Measurements from ENCODE around the gene FBXO24. TPM values are rescaled to one million over a fixed set of nuclear protein-coding genes. Genes with fewer than 3 reads are reported as not detected.

The FBXO24 gene
- total and polyA plus RNA-seq, 10 of the 15 experiments (the other 5 are each of a cell fraction or from before 2014, with no cell fraction given) = 0.11 to 0.96 (median 0.27) TPM; not detected in 4

- TF ChIP-seq RFX5 (IDR thresholded peaks at IDR 0.05; ENCODE audit: low read depth, low read length) (peak; percentile 90), NBN (IDR thresholded peaks at IDR 0.05) (no peak; the same call in 1 of the 2 replicates), MTA3 (IDR thresholded peaks at IDR 0.05; ENCODE audit: borderline replicate concordance, low read length) (no peak), PAX5 (IDR thresholded peaks at IDR 0.05; ENCODE audit: borderline replicate concordance, low read depth, low read length) (peak; percentile 12; the same call in 1 of the 2 replicates), RUNX3 (IDR thresholded peaks at IDR 0.05; ENCODE audit: low read length) (peak; percentile 82), SREBF1 (IDR thresholded peaks at IDR 0.05; ENCODE audit: low read length) (peak; percentile 68), NFYA (IDR thresholded peaks at IDR 0.05; ENCODE audit: borderline replicate concordance, low read depth, low read length) (peak; percentile 93), RBBP5 (conservative IDR thresholded peaks at IDR 0.05) (no peak), HDGF (IDR thresholded peaks at IDR 0.05) (peak; percentile 98), LARP7 (IDR thresholded peaks at IDR 0.05) (no peak), IKZF2 (IDR thresholded peaks at IDR 0.05) (peak in 1 of 2 experiments; percentile 70; a peak in 1 of 4 replicates), TBL1XR1 (IDR thresholded peaks at IDR 0.05; ENCODE audit: low read depth, low read length) (0 out of 2 replicates have a peak, but pooled peaks have one; percentile 3), IRF5 (IDR thresholded peaks at IDR 0.05; ENCODE audit: borderline replicate concordance) (no peak), NFYB (IDR thresholded peaks at IDR 0.05; ENCODE audit: insufficient read depth, low read depth, low read length) (peak; percentile 95), EGR1 (IDR thresholded peaks at IDR 0.05; ENCODE audit: borderline replicate concordance in 1 of 2, low read depth in 2 of 2, low read length in 2 of 2) (peak in 1 of 2 experiments; percentile 23; a peak in 1 of 3 replicates), BHLHE40 (IDR thresholded peaks at IDR 0.05; ENCODE audit: borderline replicate concordance in 1 of 2, low read depth in 2 of 2, low read length in 1 of 2) (peak; percentile 79 to 90), PAX8 (IDR thresholded peaks at IDR 0.05) (no peak), FOS (IDR thresholded peaks at IDR 0.05; ENCODE audit: borderline replicate concordance, extremely low read depth, insufficient read length) (peak; percentile 99)
- TF ChIP-seq, protein P1, sequence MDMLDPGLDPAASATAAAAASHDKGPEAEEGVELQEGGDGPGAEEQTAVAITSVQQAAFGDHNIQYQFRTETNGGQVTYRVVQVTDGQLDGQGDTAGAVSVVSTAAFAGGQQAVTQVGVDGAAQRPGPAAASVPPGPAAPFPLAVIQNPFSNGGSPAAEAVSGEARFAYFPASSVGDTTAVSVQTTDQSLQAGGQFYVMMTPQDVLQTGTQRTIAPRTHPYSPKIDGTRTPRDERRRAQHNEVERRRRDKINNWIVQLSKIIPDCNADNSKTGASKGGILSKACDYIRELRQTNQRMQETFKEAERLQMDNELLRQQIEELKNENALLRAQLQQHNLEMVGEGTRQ (IDR thresholded peaks at IDR 0.05; ENCODE audit: borderline replicate concordance, low read depth, low read length) = no peak; the same call in 1 of the 2 replicates
- TF ChIP-seq, protein P2, sequence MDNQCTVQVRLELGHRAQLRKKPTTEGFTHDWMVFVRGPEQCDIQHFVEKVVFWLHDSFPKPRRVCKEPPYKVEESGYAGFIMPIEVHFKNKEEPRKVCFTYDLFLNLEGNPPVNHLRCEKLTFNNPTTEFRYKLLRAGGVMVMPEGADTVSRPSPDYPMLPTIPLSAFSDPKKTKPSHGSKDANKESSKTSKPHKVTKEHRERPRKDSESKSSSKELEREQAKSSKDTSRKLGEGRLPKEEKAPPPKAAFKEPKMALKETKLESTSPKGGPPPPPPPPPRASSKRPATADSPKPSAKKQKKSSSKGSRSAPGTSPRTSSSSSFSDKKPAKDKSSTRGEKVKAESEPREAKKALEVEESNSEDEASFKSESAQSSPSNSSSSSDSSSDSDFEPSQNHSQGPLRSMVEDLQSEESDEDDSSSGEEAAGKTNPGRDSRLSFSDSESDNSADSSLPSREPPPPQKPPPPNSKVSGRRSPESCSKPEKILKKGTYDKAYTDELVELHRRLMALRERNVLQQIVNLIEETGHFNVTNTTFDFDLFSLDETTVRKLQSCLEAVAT (IDR thresholded peaks at IDR 0.05) = 0 out of 2 replicates have a peak, but pooled peaks have one; percentile 18
- TF ChIP-seq, protein P3, sequence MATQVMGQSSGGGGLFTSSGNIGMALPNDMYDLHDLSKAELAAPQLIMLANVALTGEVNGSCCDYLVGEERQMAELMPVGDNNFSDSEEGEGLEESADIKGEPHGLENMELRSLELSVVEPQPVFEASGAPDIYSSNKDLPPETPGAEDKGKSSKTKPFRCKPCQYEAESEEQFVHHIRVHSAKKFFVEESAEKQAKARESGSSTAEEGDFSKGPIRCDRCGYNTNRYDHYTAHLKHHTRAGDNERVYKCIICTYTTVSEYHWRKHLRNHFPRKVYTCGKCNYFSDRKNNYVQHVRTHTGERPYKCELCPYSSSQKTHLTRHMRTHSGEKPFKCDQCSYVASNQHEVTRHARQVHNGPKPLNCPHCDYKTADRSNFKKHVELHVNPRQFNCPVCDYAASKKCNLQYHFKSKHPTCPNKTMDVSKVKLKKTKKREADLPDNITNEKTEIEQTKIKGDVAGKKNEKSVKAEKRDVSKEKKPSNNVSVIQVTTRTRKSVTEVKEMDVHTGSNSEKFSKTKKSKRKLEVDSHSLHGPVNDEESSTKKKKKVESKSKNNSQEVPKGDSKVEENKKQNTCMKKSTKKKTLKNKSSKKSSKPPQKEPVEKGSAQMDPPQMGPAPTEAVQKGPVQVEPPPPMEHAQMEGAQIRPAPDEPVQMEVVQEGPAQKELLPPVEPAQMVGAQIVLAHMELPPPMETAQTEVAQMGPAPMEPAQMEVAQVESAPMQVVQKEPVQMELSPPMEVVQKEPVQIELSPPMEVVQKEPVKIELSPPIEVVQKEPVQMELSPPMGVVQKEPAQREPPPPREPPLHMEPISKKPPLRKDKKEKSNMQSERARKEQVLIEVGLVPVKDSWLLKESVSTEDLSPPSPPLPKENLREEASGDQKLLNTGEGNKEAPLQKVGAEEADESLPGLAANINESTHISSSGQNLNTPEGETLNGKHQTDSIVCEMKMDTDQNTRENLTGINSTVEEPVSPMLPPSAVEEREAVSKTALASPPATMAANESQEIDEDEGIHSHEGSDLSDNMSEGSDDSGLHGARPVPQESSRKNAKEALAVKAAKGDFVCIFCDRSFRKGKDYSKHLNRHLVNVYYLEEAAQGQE (IDR thresholded peaks at IDR 0.05; ENCODE audit: low read depth, low read length) = no peak
- TF ChIP-seq, protein P4, sequence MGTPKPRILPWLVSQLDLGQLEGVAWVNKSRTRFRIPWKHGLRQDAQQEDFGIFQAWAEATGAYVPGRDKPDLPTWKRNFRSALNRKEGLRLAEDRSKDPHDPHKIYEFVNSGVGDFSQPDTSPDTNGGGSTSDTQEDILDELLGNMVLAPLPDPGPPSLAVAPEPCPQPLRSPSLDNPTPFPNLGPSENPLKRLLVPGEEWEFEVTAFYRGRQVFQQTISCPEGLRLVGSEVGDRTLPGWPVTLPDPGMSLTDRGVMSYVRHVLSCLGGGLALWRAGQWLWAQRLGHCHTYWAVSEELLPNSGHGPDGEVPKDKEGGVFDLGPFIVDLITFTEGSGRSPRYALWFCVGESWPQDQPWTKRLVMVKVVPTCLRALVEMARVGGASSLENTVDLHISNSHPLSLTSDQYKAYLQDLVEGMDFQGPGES (IDR thresholded peaks at IDR 0.05) = peak; percentile 100
These were observed at the start of gene FBXO24 (continued) for GRCh38 chr7:100586266-100587025.

Measured in GM12878 (cell line).